Endothelial cell (in vitro differentiated cells): Measurements from ENCODE around the gene LMOD2. TPM values are rescaled to one million over a fixed set of nuclear protein-coding genes. Genes with fewer than 3 reads are reported as not detected.

Source experiments
- DNase-seq: peaks from one replicate; pipeline ENCODE4 v3.0.0; 2021; ENCODE audit warnings: low spot score
- H3K27ac Mint-ChIP-seq: one replicate; pipeline ENCODE4 v1.8.0; 2021; ENCODE audit warnings: mixed read lengths, inconsistent platforms; ENCODE audit not compliant: unreplicated experiment
- H3K27me3 Mint-ChIP-seq: one replicate; pipeline ENCODE4 v1.8.0; 2021; ENCODE audit warnings: mild to moderate bottlenecking, moderate library complexity, mixed read lengths, inconsistent platforms; ENCODE audit not compliant: unreplicated experiment
- H3K36me3 Mint-ChIP-seq: one replicate; pipeline ENCODE4 v1.8.0; 2021; ENCODE audit warnings: mild to moderate bottlenecking, low read depth, mixed read lengths, inconsistent platforms; ENCODE audit not compliant: unreplicated experiment
- H3K4me1 Mint-ChIP-seq: one replicate; pipeline ENCODE4 v1.8.0; 2021; ENCODE audit warnings: mild to moderate bottlenecking, mixed read lengths, inconsistent platforms; ENCODE audit not compliant: unreplicated experiment
- H3K4me3 Mint-ChIP-seq: one replicate; pipeline ENCODE4 v1.8.0; 2021; ENCODE audit warnings: mild to moderate bottlenecking, mixed read lengths, inconsistent platforms; ENCODE audit not compliant: unreplicated experiment
- H3K9me3 Mint-ChIP-seq: one replicate; pipeline ENCODE4 v1.8.0; 2021; ENCODE audit warnings: mixed read lengths, inconsistent platforms; ENCODE audit not compliant: unreplicated experiment
- total RNA-seq: library from RNA; stranded (reverse); fragmentation: NEBNext Ultra II Directional; extraction: Animal tissue kit (Norgen Biotek cat#: 25700); gene quantifications from one replicate; pipeline ENCODE4 v1.2.1, GENCODE V29; 2021; ENCODE audit not compliant: unreplicated experiment
- TF ChIP-seq, protein P1 (sequence below): fragments of 200-600 bp; sonication (generic); IDR thresholded peaks from one replicate; pipeline ENCODE4 v1.5.0; 2021; ENCODE audit warnings: antibody characterized with exemption; ENCODE audit not compliant: unreplicated experiment

The LMOD2 gene
- total RNA-seq, 1 donor from 2014 or later, result not detected

- Mint-ChIP-seq H3K4me1 (peaks cover 22% of the 10 kb centered on the region), H3K27ac (no peak overlapping the region), H3K27me3 (peaks cover 1% of the 10 kb centered on the region), H3K9me3 (no peaks in the 10 kb centered on the region), H3K4me3 (no peak overlapping the region), H3K36me3 (no peaks in the 10 kb centered on the region)
- no peak for DNase-seq
- TF ChIP-seq, protein P1, sequence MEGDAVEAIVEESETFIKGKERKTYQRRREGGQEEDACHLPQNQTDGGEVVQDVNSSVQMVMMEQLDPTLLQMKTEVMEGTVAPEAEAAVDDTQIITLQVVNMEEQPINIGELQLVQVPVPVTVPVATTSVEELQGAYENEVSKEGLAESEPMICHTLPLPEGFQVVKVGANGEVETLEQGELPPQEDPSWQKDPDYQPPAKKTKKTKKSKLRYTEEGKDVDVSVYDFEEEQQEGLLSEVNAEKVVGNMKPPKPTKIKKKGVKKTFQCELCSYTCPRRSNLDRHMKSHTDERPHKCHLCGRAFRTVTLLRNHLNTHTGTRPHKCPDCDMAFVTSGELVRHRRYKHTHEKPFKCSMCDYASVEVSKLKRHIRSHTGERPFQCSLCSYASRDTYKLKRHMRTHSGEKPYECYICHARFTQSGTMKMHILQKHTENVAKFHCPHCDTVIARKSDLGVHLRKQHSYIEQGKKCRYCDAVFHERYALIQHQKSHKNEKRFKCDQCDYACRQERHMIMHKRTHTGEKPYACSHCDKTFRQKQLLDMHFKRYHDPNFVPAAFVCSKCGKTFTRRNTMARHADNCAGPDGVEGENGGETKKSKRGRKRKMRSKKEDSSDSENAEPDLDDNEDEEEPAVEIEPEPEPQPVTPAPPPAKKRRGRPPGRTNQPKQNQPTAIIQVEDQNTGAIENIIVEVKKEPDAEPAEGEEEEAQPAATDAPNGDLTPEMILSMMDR, result no peak
These were observed 8.4 kb upstream of the LMOD2 start for GRCh38 chr7:123647106-123647730.

- no peak for DNase-seq
- H3K9me3 Mint-ChIP-seq, result no peaks in the 10 kb centered on the region
- H3K36me3 Mint-ChIP-seq, result no peaks in the 10 kb centered on the region
- H3K4me1 Mint-ChIP-seq, result peaks cover 12% of the 10 kb centered on the region
- no peaks in the 10 kb centered on the region for H3K27me3 Mint-ChIP-seq
- TF ChIP-seq, protein P1, result no peak
- no peak overlapping the region for H3K4me3 Mint-ChIP-seq
- H3K27ac Mint-ChIP-seq, result no peak overlapping the region
These were observed 5.7 kb upstream of the LMOD2 start for GRCh38 chr7:123649964-123650363.

GRCh38 chr7:123650595-123650994 lies 5.1 kb upstream of the LMOD2 start:
- no peaks in the 10 kb centered on the region for H3K9me3 Mint-ChIP-seq
- H3K4me1 Mint-ChIP-seq, result peaks cover 12% of the 10 kb centered on the region
- no peaks in the 10 kb centered on the region for H3K36me3 Mint-ChIP-seq
- no peaks in the 10 kb centered on the region for H3K27me3 Mint-ChIP-seq
- H3K4me3 Mint-ChIP-seq, result no peak overlapping the region
- no peak for DNase-seq
- TF ChIP-seq, protein P1, result no peak
- H3K27ac Mint-ChIP-seq, result no peak overlapping the region

GRCh38 chr7:123652406-123652805 lies 3.3 kb upstream of the LMOD2 start:
- H3K4me1 Mint-ChIP-seq, result peaks cover 12% of the 10 kb centered on the region

GRCh38 chr7:123653162-123653561 lies 2.5 kb upstream of the LMOD2 start:
- Mint-ChIP-seq H3K27ac (no peak overlapping the region), H3K36me3 (no peaks in the 10 kb centered on the region), H3K4me3 (no peak overlapping the region), H3K27me3 (no peaks in the 10 kb centered on the region), H3K4me1 (peaks cover 11% of the 10 kb centered on the region), H3K9me3 (no peaks in the 10 kb centered on the region)
- TF ChIP-seq, protein P1, result no peak
- DNase-seq, result no peak

More at GRCh38 chr7:123652406-123652805, 3.3 kb upstream of the LMOD2 start:
- H3K4me3 Mint-ChIP-seq, result no peak overlapping the region
- no peak overlapping the region for H3K27ac Mint-ChIP-seq
- no peaks in the 10 kb centered on the region for H3K27me3 Mint-ChIP-seq
- TF ChIP-seq, protein P1, result no peak
- no peaks in the 10 kb centered on the region for H3K9me3 Mint-ChIP-seq
- H3K36me3 Mint-ChIP-seq, result no peaks in the 10 kb centered on the region
- DNase-seq, result no peak
